PC-3 (cell line): ENCODE measurements around the gene PTPRN2. TPM values are rescaled to one million over a fixed set of nuclear protein-coding genes. Genes with fewer than 3 reads are reported as not detected.

ENCODE experiments used
- ATAC-seq: fragments of 200-7000 bp; cut with Tn5 transposase; 2 replicates; pipeline ENCODE4 v1.9.1; 2020; ENCODE audit warnings: mild to moderate bottlenecking, moderate library complexity
- BruUV-seq: library from RNA; stranded (reverse); fragments of 400-500 nt; replicated peaks from 2 replicates; lab custom pipeline; 2021; lab: Mats Ljungman, UMichigan
- CTCF ChIA-PET: fragments of 300-600 bp; sonication (Branson Sonifier 250); formaldehyde crosslinking; loops from one replicate; lab custom pipeline; 2022; ENCODE audit warnings: antibody characterized with exemption; lab: Charles Lee
- POLR2A ChIA-PET: fragments of 300-600 bp; sonication (Branson Sonifier 250); formaldehyde crosslinking; loops from one replicate; lab custom pipeline; 2022; ENCODE audit warnings: antibody characterized with exemption; ENCODE audit not compliant: unreplicated experiment; lab: Charles Lee
- DNase-seq: peaks from one replicate; pipeline ENCODE4 v3.0.0-alpha.2; 2015
- H2AFZ ChIP-seq: fragments of 300-600 bp; sonication (generic); 2 replicates; pipeline ENCODE4 v1.6.0; 2016; ENCODE audit warnings: antibody characterized with exemption, low read length
- H3F3A ChIP-seq: fragments of 300-600 bp; sonication (generic); one replicate; pipeline ENCODE4 v1.6.0; 2017; ENCODE audit warnings: antibody characterized with exemption, low read length, control low read depth, mild to moderate bottlenecking; ENCODE audit not compliant: unreplicated experiment
- H3K27ac ChIP-seq: fragments of 300-600 bp; sonication (generic); 2 replicates; pipeline ENCODE4 v1.5.1; 2016; ENCODE audit warnings: mild to moderate bottlenecking, low read length
- H3K27me3 ChIP-seq: fragments of 300-600 bp; sonication (generic); 2 replicates; pipeline ENCODE4 v1.6.1; 2016; ENCODE audit warnings: low read length, mixed read lengths
- H3K36me3 ChIP-seq: fragments of 300-600 bp; sonication (generic); 2 replicates; pipeline ENCODE4 v1.6.1; 2016; ENCODE audit warnings: low read depth, mixed run types, low read length, mixed read lengths
- H3K4me1 ChIP-seq: fragments of 300-600 bp; sonication (generic); 2 replicates; pipeline ENCODE4 v1.5.1; 2016; ENCODE audit warnings: low read length; ENCODE audit not compliant: insufficient read depth
- H3K4me2 ChIP-seq: fragments of 300-600 bp; sonication (generic); 2 replicates; pipeline ENCODE4 v1.6.0; 2016; ENCODE audit warnings: low read length
- H3K4me3 ChIP-seq: fragments of 300-600 bp; sonication (generic); 2 replicates; pipeline ENCODE4 v1.5.1; 2016; ENCODE audit warnings: mild to moderate bottlenecking, low read length, mixed read lengths
- H3K79me2 ChIP-seq: fragments of 300-600 bp; sonication (generic); 2 replicates; pipeline ENCODE4 v1.6.1; 2017; ENCODE audit warnings: low read length, mixed read lengths
- H3K9ac ChIP-seq: fragments of 300-600 bp; sonication (generic); 2 replicates; pipeline ENCODE4 v1.6.0; 2016; ENCODE audit warnings: mild to moderate bottlenecking, low read length
- H3K9me2 ChIP-seq: fragments of 300-600 bp; sonication (generic); replicated peaks from 2 replicates; pipeline ENCODE4 v1.6.1; 2016; ENCODE audit warnings: mixed run types, low read length, mixed read lengths
- H3K9me3 ChIP-seq: fragments of 300-600 bp; sonication (generic); 2 replicates; pipeline ENCODE4 v1.6.1; 2016; ENCODE audit warnings: low read length, mixed read lengths
- H4K20me1 ChIP-seq: fragments of 300-600 bp; sonication (generic); 2 replicates; pipeline ENCODE4 v1.6.1; 2016; ENCODE audit warnings: low read length, mixed read lengths
- CTCF ChIP-seq: fragments of 300-600 bp; sonication (generic); conservative IDR thresholded peaks from 2 replicates; pipeline ENCODE4 v1.5.1; 2017; ENCODE audit warnings: antibody characterized with exemption, low read depth, mild to moderate bottlenecking, low read length
- EZH2 ChIP-seq: fragments of 300-600 bp; sonication (generic); IDR thresholded peaks from one replicate; pipeline ENCODE4 v1.6.1; 2017; ENCODE audit warnings: antibody characterized with exemption, mild to moderate bottlenecking, low read length; ENCODE audit not compliant: unreplicated experiment
- EZH2phosphoT487 ChIP-seq: fragments of 300-600 bp; sonication (generic); IDR thresholded peaks from 2 replicates; pipeline ENCODE4 v1.6.1; 2018; ENCODE audit warnings: mild to moderate bottlenecking, antibody characterized with exemption, low read length, borderline replicate concordance
- intact Hi-C: fragments of 100-400 bp; cut with micrococcal nuclease; formaldehyde crosslinking; loops from 2 replicates; pipeline ENCODE4 v1.9.0; 2023
- total RNA-seq: library from RNA; depleted of rRNA; stranded (reverse); fragments of >200 nt; gene quantifications from 2 replicates; pipeline ENCODE4 v1.2.3, GENCODE V29; 2014

The PTPRN2 gene
- total RNA-seq, 1 experiment from 2014 or later: 3.2 TPM

- no peaks in the 10 kb centered on the region for H3K9me3 ChIP-seq
Measured at GRCh38 chr7:157754416-157754790, 833.2 kb downstream of the PTPRN2 start.

GRCh38 chr7:157753713-157754415 is 833.8 kb downstream of the PTPRN2 start:
- Histone ChIP-seq H3K36me3 (no peaks in the 10 kb centered on the region), H3K79me2 (no peaks in the 10 kb centered on the region), H3K9me2 (no peaks in the 10 kb centered on the region), H3K4me1 (no peaks in the 10 kb centered on the region), H3K4me2 (no peak overlapping the region), H3K27ac (no peak overlapping the region), H3F3A (no peaks in the 10 kb centered on the region), H4K20me1 (no peaks in the 10 kb centered on the region), H2AFZ (no peak overlapping the region), H3K9me3 (no peaks in the 10 kb centered on the region), H3K4me3 (no peak overlapping the region), H3K27me3 (no peaks in the 10 kb centered on the region), H3K9ac (no peak overlapping the region)
- no TSS peak for BruUV-seq
- no peak for ATAC-seq
- intact Hi-C loops: no loop called here
- no peak for DNase-seq
- TF ChIP-seq CTCF: no peak
- TF ChIP-seq EZH2phosphoT487: no peak
- no peak for TF ChIP-seq EZH2
- ChIA-PET CTCF (no interaction called here), POLR2A (no interaction called here)

More at GRCh38 chr7:157754416-157754790, 833.2 kb downstream of the PTPRN2 start:
- no TSS peak for BruUV-seq
- Histone ChIP-seq H3K36me3 (no peaks in the 10 kb centered on the region), H3K27ac (no peak overlapping the region), H4K20me1 (no peaks in the 10 kb centered on the region), H3F3A (no peaks in the 10 kb centered on the region), H3K4me1 (no peaks in the 10 kb centered on the region), H3K4me2 (no peak overlapping the region), H3K79me2 (no peaks in the 10 kb centered on the region), H2AFZ (no peak overlapping the region), H3K9me2 (no peaks in the 10 kb centered on the region), H3K27me3 (no peaks in the 10 kb centered on the region), H3K9ac (no peak overlapping the region), H3K4me3 (no peak overlapping the region)
- ChIA-PET POLR2A (no interaction called here), CTCF (no interaction called here)
- intact Hi-C loops: no loop called here
- DNase-seq: no peak
- ATAC-seq: no peak
- no peak for TF ChIP-seq CTCF
- TF ChIP-seq EZH2: no peak
- no peak for TF ChIP-seq EZH2phosphoT487

GRCh38 chr7:157752832-157753291 is 834.8 kb downstream of the PTPRN2 start:
- no peaks in the 10 kb centered on the region for H3K36me3 ChIP-seq
- no peaks in the 10 kb centered on the region for H3F3A ChIP-seq
- no peak overlapping the region for H3K4me3 ChIP-seq
- TF ChIP-seq EZH2 (no peak), CTCF (no peak), EZH2phosphoT487 (no peak)
- ATAC-seq (no peak), DNase-seq (no peak)
- no peak overlapping the region for H3K4me2 ChIP-seq
- no peaks in the 10 kb centered on the region for H3K9me3 ChIP-seq
- H4K20me1 ChIP-seq: no peaks in the 10 kb centered on the region
- H2AFZ ChIP-seq: no peak overlapping the region
- ChIA-PET POLR2A (no interaction called here), CTCF (interaction anchor here (0.6 kb wide), 1 partner anchor 320 kb away, joined by 5 read pairs; no protein-coding TSS in a partner anchor)
- H3K4me1 ChIP-seq: no peaks in the 10 kb centered on the region
- H3K9me2 ChIP-seq: no peaks in the 10 kb centered on the region
- no peak overlapping the region for H3K27ac ChIP-seq
- no TSS peak for BruUV-seq
- H3K27me3 ChIP-seq: no peaks in the 10 kb centered on the region
- no peak overlapping the region for H3K9ac ChIP-seq
- H3K79me2 ChIP-seq: no peaks in the 10 kb centered on the region
- intact Hi-C loops: no loop called here
